ENCODE data around the gene MAP2. TPM values are rescaled to one million over a fixed set of nuclear protein-coding genes. Genes with fewer than 3 reads are reported as not detected.

Gene MAP2
- total and polyA plus RNA-seq, 2 donors (not counting 1 experiment from before 2014, with no cell fraction given), result 1.8 to 3.0 TPM

- Mint-ChIP-seq H3K27me3 (peaks cover 36% of the 10 kb centered on the region), H3K4me3 (no peak overlapping the region), H3K4me1 (no peaks in the 10 kb centered on the region), H3K27ac (no peak overlapping the region), H3K9me3 (ENCODE audit: insufficient read depth) (peaks cover 3% of the 10 kb centered on the region)
- DNase-seq, result no peak
- H3K9ac ChIP-seq (ENCODE audit: low read length), result no peak overlapping the region
- H3K4me2 ChIP-seq (replicated peaks; ENCODE audit: low read depth, low read length, poor library complexity, severe bottlenecking), result no peak overlapping the region
- H3K79me2 ChIP-seq (ENCODE audit: control insufficient read depth, insufficient read depth, low read length), result no peaks in the 10 kb centered on the region
- H3K27me3 ChIP-seq (replicated peaks in 1 of 4; ENCODE audit: control extremely low read depth in 1 of 4, control insufficient read depth in 3 of 4, insufficient read depth in 4 of 4, low read length in 3 of 4), result peaks cover 0 to 10% (median 3%) of the 10 kb centered on the region in 4 experiments
- POLR2A ChIA-PET, result no interaction called here
- H3K9me3 ChIP-seq (ENCODE audit: control extremely low read depth in 1 of 3, control insufficient read depth in 2 of 3, insufficient read depth in 1 of 3, low read length in 2 of 3), result peaks cover 0 to 5% (median 0%) of the 10 kb centered on the region in 3 donors
- H3K36me3 ChIP-seq (replicated peaks in 1 of 2; ENCODE audit: control extremely low read depth in 1 of 2, control insufficient read depth in 1 of 2, extremely low read depth in 1 of 2, insufficient read depth in 2 of 2, low read length in 1 of 2), result no peaks in the 10 kb centered on the region
- CTCF ChIA-PET, result no interaction called here
- no peak overlapping the region for H3K4me3 ChIP-seq (ENCODE audit: control extremely low read depth in 1 of 5, extremely low read depth in 1 of 5, insufficient read depth in 1 of 5, low read depth in 2 of 5, low read length in 4 of 5)
- no peak for TF ChIP-seq CTCF (IDR thresholded peaks at IDR 0.05)
- TF ChIP-seq EZH2 (IDR thresholded peaks at IDR 0.05; ENCODE audit: borderline replicate concordance, insufficient read depth, low read depth, low read length, poor library complexity, severe bottlenecking), result no peak
- no peaks in the 10 kb centered on the region for H3K4me1 ChIP-seq (ENCODE audit: control insufficient read depth in 2 of 2, insufficient read depth in 2 of 2, low read length in 2 of 2)
- H2AFZ ChIP-seq (ENCODE audit: insufficient read depth, low read depth, low read length, poor library complexity, severe bottlenecking), result no peak overlapping the region
- ATAC-seq (ENCODE audit: low read depth), result no peak
- WGBS (ENCODE audit: insufficient coverage), result no CpG with 5 or more reads among the region's 1 CpG
- intact Hi-C loops (cut with micrococcal nuclease), result no loop called here
- no peaks in the 10 kb centered on the region for H4K20me1 ChIP-seq (ENCODE audit: control insufficient read depth, insufficient read depth, low read length, poor library complexity, severe bottlenecking)
- no peak overlapping the region for H3K27ac ChIP-seq (ENCODE audit: low read length in 2 of 2)
Measured at GRCh38 chr2:209390839-209391238, 33.0 kb upstream of the MAP2 start.

GRCh38 chr2:209391776-209392401 lies 32.0 kb upstream of the MAP2 start:
- Histone ChIP-seq H3K36me3 (replicated peaks in 1 of 2; ENCODE audit: control extremely low read depth in 1 of 2, control insufficient read depth in 1 of 2, extremely low read depth in 1 of 2, insufficient read depth in 2 of 2, low read length in 1 of 2) (no peaks in the 10 kb centered on the region), H3K27ac (ENCODE audit: low read length in 2 of 2) (no peak overlapping the region), H2AFZ (ENCODE audit: insufficient read depth, low read depth, low read length, poor library complexity, severe bottlenecking) (no peak overlapping the region), H3K4me2 (replicated peaks; ENCODE audit: low read depth, low read length, poor library complexity, severe bottlenecking) (no peak overlapping the region), H3K9ac (ENCODE audit: low read length) (no peak overlapping the region), H3K4me1 (ENCODE audit: control insufficient read depth in 2 of 2, insufficient read depth in 2 of 2, low read length in 2 of 2) (no peaks in the 10 kb centered on the region), H3K27me3 (replicated peaks in 1 of 4; ENCODE audit: control extremely low read depth in 1 of 4, control insufficient read depth in 3 of 4, insufficient read depth in 4 of 4, low read length in 3 of 4) (peaks cover 0 to 11% (median 3%) of the 10 kb centered on the region in 4 experiments), H3K9me3 (ENCODE audit: control extremely low read depth in 1 of 3, control insufficient read depth in 2 of 3, insufficient read depth in 1 of 3, low read length in 2 of 3) (peaks cover 0 to 5% (median 0%) of the 10 kb centered on the region in 3 donors), H3K79me2 (ENCODE audit: control insufficient read depth, insufficient read depth, low read length) (no peaks in the 10 kb centered on the region), H4K20me1 (ENCODE audit: control insufficient read depth, insufficient read depth, low read length, poor library complexity, severe bottlenecking) (no peaks in the 10 kb centered on the region), H3K4me3 (ENCODE audit: control extremely low read depth in 1 of 5, extremely low read depth in 1 of 5, insufficient read depth in 1 of 5, low read depth in 2 of 5, low read length in 4 of 5) (no peak overlapping the region)
- ATAC-seq (ENCODE audit: low read depth) (no peak), DNase-seq (no peak)
- ChIA-PET POLR2A (no interaction called here), CTCF (no interaction called here)
- Mint-ChIP-seq H3K9me3 (ENCODE audit: insufficient read depth) (no peaks in the 10 kb centered on the region), H3K27me3 (peaks cover 33% of the 10 kb centered on the region), H3K27ac (no peak overlapping the region), H3K4me1 (no peaks in the 10 kb centered on the region), H3K4me3 (no peak overlapping the region)
- TF ChIP-seq CTCF (IDR thresholded peaks at IDR 0.05) (no peak), EZH2 (IDR thresholded peaks at IDR 0.05; ENCODE audit: borderline replicate concordance, insufficient read depth, low read depth, low read length, poor library complexity, severe bottlenecking) (no peak)
- intact Hi-C loops (cut with micrococcal nuclease), result no loop called here
- 67% methylated on average over 1 of the region's 3 CpGs for WGBS (ENCODE audit: insufficient coverage)

All from B cell (primary cell).